NOMO-1 treated with DMSO at 0.1 percent for 48 hours (cell line): ENCODE results near the gene SGF29.
"Not testable (repeated sequence)": the region's sequence is repeated elsewhere in the genome, so short reads cannot be mapped to it uniquely, and the experiment has no call there.

Experiments used
- DNase-seq: peaks from one replicate; lab custom pipeline; 2025; ENCODE audit not compliant: unreplicated experiment; lab: John Stamatoyannopoulos, UW

The SGF29 gene

GRCh38 chr16:28592979-28593553 is 39.3 kb downstream of the SGF29 start:
- no peak for DNase-seq

- DNase-seq, result not testable (repeated sequence)
These were observed 41.7 kb downstream of the SGF29 start for GRCh38 chr16:28595451-28595850.

- no peak for DNase-seq
These were observed 42.5 kb downstream of the SGF29 start for GRCh38 chr16:28596115-28596630.

GRCh38 chr16:28596840-28597691 is 43.3 kb downstream of the SGF29 start, which contains the start of gene SULT1A2:
Gene SULT1A2 (minus strand): TSS chr16:28597050. CDS start chr16:28595930, 1,120 bp downstream.
- no peak for DNase-seq

- DNase-seq, result peak; percentile 21
These were observed 44.1 kb downstream of the SGF29 start for GRCh38 chr16:28597692-28598261.

- DNase-seq, result not testable (repeated sequence)
These were observed 45.9 kb downstream of the SGF29 start for GRCh38 chr16:28599377-28600285.

- DNase-seq, result not testable (repeated sequence)
These were observed 47.2 kb downstream of the SGF29 start for GRCh38 chr16:28600965-28601364.

GRCh38 chr16:28601589-28601988 is 47.9 kb downstream of the SGF29 start:
- not testable (repeated sequence) for DNase-seq

- DNase-seq, result not testable (repeated sequence)
These were observed 48.3 kb downstream of the SGF29 start for GRCh38 chr16:28602062-28602461.

- DNase-seq, result no peak
These were observed 48.8 kb downstream of the SGF29 start for GRCh38 chr16:28602529-28602928.

- no peak for DNase-seq
These were observed 49.9 kb downstream of the SGF29 start for GRCh38 chr16:28603381-28604185.

- DNase-seq, result no peak
These were observed 50.5 kb downstream of the SGF29 start for GRCh38 chr16:28604186-28604565.

- no peak for DNase-seq
These were observed 52.8 kb downstream of the SGF29 start for GRCh38 chr16:28606291-28607115.

GRCh38 chr16:28607116-28607623 is 53.5 kb downstream of the SGF29 start:
- DNase-seq, result no peak

GRCh38 chr16:28607681-28608495 is 54.2 kb downstream of the SGF29 start:
- DNase-seq, result not testable (repeated sequence)

- not testable (repeated sequence) for DNase-seq
These were observed 54.7 kb downstream of the SGF29 start for GRCh38 chr16:28608496-28608808.

GRCh38 chr16:28608867-28609596 is 55.3 kb downstream of the SGF29 start:
- not testable (repeated sequence) for DNase-seq
